Measurements from ENCODE around the gene NIPBL. TPM values are rescaled to one million over a fixed set of nuclear protein-coding genes. Genes with fewer than 3 reads are reported as not detected.

Gene NIPBL
- total RNA-seq, 2 experiments from 2014 or later = 108 to 120 TPM

DNA sequence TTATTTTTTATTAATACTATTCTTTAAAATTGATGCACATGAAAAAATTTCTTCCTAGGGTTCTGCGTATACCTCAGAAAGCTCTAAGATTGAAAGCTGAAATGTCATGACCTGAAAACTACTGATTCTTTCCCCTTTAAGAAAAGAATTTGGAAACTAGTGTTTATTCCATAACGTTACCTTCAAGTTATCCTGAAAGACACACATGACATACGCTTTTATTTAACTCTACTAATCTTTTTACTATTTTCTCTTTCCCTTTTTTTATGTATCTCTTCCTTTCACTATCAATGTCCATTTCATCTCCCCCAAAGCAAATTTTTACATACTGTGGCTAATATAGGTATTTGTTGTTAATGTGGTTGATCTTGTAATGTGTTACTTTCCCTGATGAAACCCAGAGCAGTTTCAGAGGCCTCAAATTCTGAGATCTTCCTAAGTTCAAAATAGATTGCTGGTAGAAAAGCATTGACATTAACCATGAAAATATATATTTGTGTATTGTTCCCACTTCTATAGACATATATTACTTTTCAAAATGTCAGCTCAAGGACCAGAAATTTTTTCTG lies 7.4 kb downstream of the NIPBL start:
- ChIA-PET POLR2A (interaction anchor here (1.5 kb wide), 1 partner anchor 8 kb away, joined by 6 read pairs; no protein-coding TSS in a partner anchor), CTCF (interaction anchor here (1.6 kb wide), 1 partner anchor 13 kb away, joined by 4 read pairs; no protein-coding TSS in a partner anchor)
- Histone ChIP-seq H3K9me3 (ENCODE audit: control insufficient read depth in 1 of 2, insufficient read depth in 1 of 2, low read length in 2 of 2) (no peaks in the 10 kb centered on the region), H3K4me3 (ENCODE audit: low read length) (no peak overlapping the region), H3K4me1 (ENCODE audit: insufficient read depth, low read length) (peaks cover 15% of the 10 kb centered on the region), H3K27ac (ENCODE audit: low read depth in 1 of 2, low read length in 2 of 2) (no peak overlapping the region), H3K27me3 (ENCODE audit: control insufficient read depth in 1 of 2, insufficient read depth in 2 of 2, low read length in 2 of 2) (no peaks in the 10 kb centered on the region), H3K36me3 (ENCODE audit: insufficient read depth, low read length) (peaks cover 13% of the 10 kb centered on the region)
- DNase-seq (no peak), ATAC-seq (ENCODE audit: poor library complexity) (no peak)
- TF ChIP-seq, protein P1, sequence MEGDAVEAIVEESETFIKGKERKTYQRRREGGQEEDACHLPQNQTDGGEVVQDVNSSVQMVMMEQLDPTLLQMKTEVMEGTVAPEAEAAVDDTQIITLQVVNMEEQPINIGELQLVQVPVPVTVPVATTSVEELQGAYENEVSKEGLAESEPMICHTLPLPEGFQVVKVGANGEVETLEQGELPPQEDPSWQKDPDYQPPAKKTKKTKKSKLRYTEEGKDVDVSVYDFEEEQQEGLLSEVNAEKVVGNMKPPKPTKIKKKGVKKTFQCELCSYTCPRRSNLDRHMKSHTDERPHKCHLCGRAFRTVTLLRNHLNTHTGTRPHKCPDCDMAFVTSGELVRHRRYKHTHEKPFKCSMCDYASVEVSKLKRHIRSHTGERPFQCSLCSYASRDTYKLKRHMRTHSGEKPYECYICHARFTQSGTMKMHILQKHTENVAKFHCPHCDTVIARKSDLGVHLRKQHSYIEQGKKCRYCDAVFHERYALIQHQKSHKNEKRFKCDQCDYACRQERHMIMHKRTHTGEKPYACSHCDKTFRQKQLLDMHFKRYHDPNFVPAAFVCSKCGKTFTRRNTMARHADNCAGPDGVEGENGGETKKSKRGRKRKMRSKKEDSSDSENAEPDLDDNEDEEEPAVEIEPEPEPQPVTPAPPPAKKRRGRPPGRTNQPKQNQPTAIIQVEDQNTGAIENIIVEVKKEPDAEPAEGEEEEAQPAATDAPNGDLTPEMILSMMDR (IDR thresholded peaks at IDR 0.05) = no peak
- intact Hi-C loops (cut with DNase I, micrococcal nuclease) = no loop called here
- no peaks in the 10 kb centered on the region for H3K27me3 Mint-ChIP-seq
- H3K36me3 Mint-ChIP-seq (ENCODE audit: low read depth) = peaks cover 14% of the 10 kb centered on the region
- H3K4me1 Mint-ChIP-seq (ENCODE audit: low read depth) = peaks cover 77% of the 10 kb centered on the region
- H3K4me3 Mint-ChIP-seq = peak overlapping the region; percentile 7
- no peaks in the 10 kb centered on the region for H3K9me3 Mint-ChIP-seq
- no peak overlapping the region for H3K27ac Mint-ChIP-seq

DNA sequence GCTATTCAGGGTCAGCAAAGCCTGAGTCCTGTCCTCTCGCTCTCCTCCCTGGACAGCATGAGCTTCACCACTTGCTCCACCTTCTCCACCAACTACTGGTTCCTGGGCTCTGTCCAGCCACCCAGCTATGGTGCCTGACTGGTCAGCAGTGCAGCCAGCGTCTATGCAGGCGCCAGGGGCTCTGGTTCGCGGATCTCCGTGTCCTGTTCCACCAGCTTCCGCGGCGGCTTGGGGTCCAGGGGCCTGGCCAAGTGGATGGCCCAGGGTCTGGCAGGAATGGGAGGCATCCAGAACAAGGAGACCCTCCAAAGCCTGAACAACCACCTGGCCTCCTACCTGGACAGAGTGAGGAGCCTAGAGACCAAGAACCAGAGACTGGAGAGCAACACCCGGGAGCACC lies 8.6 kb downstream of the NIPBL start:
- Histone ChIP-seq H3K27ac (ENCODE audit: low read depth in 1 of 2, low read length in 2 of 2) (no peak overlapping the region), H3K36me3 (ENCODE audit: insufficient read depth, low read length) (peaks cover 13% of the 10 kb centered on the region), H3K4me1 (ENCODE audit: insufficient read depth, low read length) (peaks cover 14% of the 10 kb centered on the region), H3K27me3 (ENCODE audit: control insufficient read depth in 1 of 2, insufficient read depth in 2 of 2, low read length in 2 of 2) (no peaks in the 10 kb centered on the region), H3K4me3 (ENCODE audit: low read length) (no peak overlapping the region), H3K9me3 (ENCODE audit: control insufficient read depth in 1 of 2, insufficient read depth in 1 of 2, low read length in 2 of 2) (no peaks in the 10 kb centered on the region)
- ChIA-PET CTCF (no interaction called here), POLR2A (interaction anchor here (1.2 to 1.7 kb wide), 3 partner anchors 8 to 486 kb away, joined by 3 to 6 read pairs (median 5); partner anchors contain the start of genes NIPBL and NUP155)
- no peak for ATAC-seq (ENCODE audit: poor library complexity)
- H3K36me3 Mint-ChIP-seq (ENCODE audit: low read depth) = peaks cover 14% of the 10 kb centered on the region
- no peak overlapping the region for H3K4me3 Mint-ChIP-seq
- TF ChIP-seq, protein P1 (IDR thresholded peaks at IDR 0.05) = no peak
- no peaks in the 10 kb centered on the region for H3K27me3 Mint-ChIP-seq
- peaks cover 76% of the 10 kb centered on the region for H3K4me1 Mint-ChIP-seq (ENCODE audit: low read depth)
- DNase-seq = no peak
- H3K27ac Mint-ChIP-seq = no peak overlapping the region
- no peaks in the 10 kb centered on the region for H3K9me3 Mint-ChIP-seq
- intact Hi-C loops (cut with DNase I, micrococcal nuclease) = no loop called here

GRCh38 chr5:36885566-36886485 lies 9.3 kb downstream of the NIPBL start:
- Mint-ChIP-seq H3K27me3 (no peaks in the 10 kb centered on the region), H3K9me3 (no peaks in the 10 kb centered on the region), H3K4me3 (peak overlapping the region; percentile 67), H3K27ac (no peak overlapping the region), H3K36me3 (ENCODE audit: low read depth) (peaks cover 18% of the 10 kb centered on the region), H3K4me1 (ENCODE audit: low read depth) (peaks cover 71% of the 10 kb centered on the region)
- TF ChIP-seq, protein P1 (IDR thresholded peaks at IDR 0.05) = no peak
- peaks cover 13% of the 10 kb centered on the region for H3K36me3 ChIP-seq (ENCODE audit: insufficient read depth, low read length)
- H3K4me1 ChIP-seq (ENCODE audit: insufficient read depth, low read length) = peaks cover 14% of the 10 kb centered on the region
- H3K27me3 ChIP-seq (ENCODE audit: control insufficient read depth in 1 of 2, insufficient read depth in 2 of 2, low read length in 2 of 2) = no peaks in the 10 kb centered on the region
- intact Hi-C loops (cut with DNase I, micrococcal nuclease) = no loop called here
- POLR2A ChIA-PET = interaction anchor here (0.6 to 1.7 kb wide), 3 partner anchors 9 to 485 kb away, joined by 3 to 5 read pairs (median 3); partner anchors contain the start of genes NIPBL and NUP155
- CTCF ChIA-PET = no interaction called here
- no peak for ATAC-seq (ENCODE audit: poor library complexity)
- no peak overlapping the region for H3K27ac ChIP-seq (ENCODE audit: low read depth in 1 of 2, low read length in 2 of 2)
- no peak overlapping the region for H3K4me3 ChIP-seq (ENCODE audit: low read length)
- no peak for DNase-seq
- no peaks in the 10 kb centered on the region for H3K9me3 ChIP-seq (ENCODE audit: control insufficient read depth in 1 of 2, insufficient read depth in 1 of 2, low read length in 2 of 2)
